H9 (cell line): Measurements from ENCODE around the gene ARSI. TPM values are rescaled to one million over a fixed set of nuclear protein-coding genes. Genes with fewer than 3 reads are reported as not detected.

Experiments used
- DNase-seq: peaks from one replicate; pipeline ENCODE4 v3.0.0-alpha.2; 2017
- H2AFZ ChIP-seq: one replicate; pipeline ENCODE4 v1.6.1; 2013; ENCODE audit warnings: mild to moderate bottlenecking, low read length, control low read depth, moderate library complexity
- H2AK5ac ChIP-seq: 2 replicates; pipeline ENCODE4 v1.6.1; 2013; ENCODE audit warnings: low read length, control low read depth, mixed read lengths; ENCODE audit not compliant: insufficient read length
- H2BK120ac ChIP-seq: one replicate; pipeline ENCODE4 v1.6.1; 2013; ENCODE audit warnings: low read depth, mild to moderate bottlenecking, low read length, control low read depth, inconsistent platforms; ENCODE audit not compliant: poor library complexity, severe bottlenecking
- H2BK12ac ChIP-seq: 2 replicates; pipeline ENCODE4 v1.6.1; 2013; ENCODE audit warnings: low read length, control low read depth, mixed read lengths, low read depth; ENCODE audit not compliant: insufficient read length
- H2BK15ac ChIP-seq: 2 replicates; pipeline ENCODE4 v1.6.1; 2013; ENCODE audit warnings: low read depth, low read length, control low read depth
- H2BK20ac ChIP-seq: one replicate; pipeline ENCODE4 v1.6.1; 2013; ENCODE audit warnings: low read depth, mild to moderate bottlenecking, low read length, control low read depth, inconsistent platforms; ENCODE audit not compliant: poor library complexity, severe bottlenecking
- H2BK5ac ChIP-seq: 2 replicates; pipeline ENCODE4 v1.6.1; 2013; ENCODE audit warnings: low read length, control low read depth, mixed read lengths; ENCODE audit not compliant: insufficient read length
- H3K14ac ChIP-seq: 2 replicates; pipeline ENCODE4 v1.6.1; 2013; ENCODE audit warnings: low read length, control low read depth; ENCODE audit not compliant: insufficient read depth
- H3K18ac ChIP-seq: 2 replicates; pipeline ENCODE4 v1.6.1; 2013; ENCODE audit warnings: low read depth, mild to moderate bottlenecking, mixed read lengths, low read length, control low read depth; ENCODE audit not compliant: insufficient read length
- H3K23ac ChIP-seq: 2 replicates; pipeline ENCODE4 v1.6.1; 2013; ENCODE audit warnings: low read length, control low read depth, mixed read lengths, low read depth; ENCODE audit not compliant: insufficient read length
- H3K23me2 ChIP-seq: 2 replicates; pipeline ENCODE4 v1.6.1; 2013; ENCODE audit warnings: low read depth, mild to moderate bottlenecking, mixed read lengths, low read length, control low read depth; ENCODE audit not compliant: insufficient read length, poor library complexity, severe bottlenecking
- H3K27ac ChIP-seq: 2 replicates; pipeline ENCODE4 v1.5.1; 2013; ENCODE audit warnings: low read length, control low read depth, mixed read lengths, low read depth; ENCODE audit not compliant: insufficient read length
- H3K27me3 ChIP-seq: 2 replicates; pipeline ENCODE4 v1.6.1; 2013; ENCODE audit warnings: low read length, control low read depth, inconsistent platforms; ENCODE audit not compliant: insufficient read depth
- H3K4ac ChIP-seq: 2 replicates; pipeline ENCODE4 v1.6.1; 2013; ENCODE audit warnings: low read depth, mild to moderate bottlenecking, control low read depth, inconsistent platforms, low read length, moderate library complexity
- H3K4me1 ChIP-seq: 2 replicates; pipeline ENCODE4 v1.6.1; 2013; ENCODE audit warnings: low read length, control low read depth, inconsistent platforms; ENCODE audit not compliant: insufficient read depth
- H3K4me2 ChIP-seq: 2 replicates; pipeline ENCODE4 v1.6.1; 2013; ENCODE audit warnings: low read length, control low read depth, mixed read lengths; ENCODE audit not compliant: insufficient read length, insufficient read depth
- H3K56ac ChIP-seq: 2 replicates; pipeline ENCODE4 v1.6.1; 2013; ENCODE audit warnings: low read depth, mild to moderate bottlenecking, mixed read lengths, low read length, control low read depth; ENCODE audit not compliant: insufficient read length
- H3K79me1 ChIP-seq: 2 replicates; pipeline ENCODE4 v1.6.1; 2013; ENCODE audit warnings: low read depth, mild to moderate bottlenecking, moderate library complexity, low read length, control low read depth, inconsistent platforms; ENCODE audit not compliant: insufficient read depth, poor library complexity, severe bottlenecking
- H3K79me2 ChIP-seq: 2 replicates; pipeline ENCODE4 v1.6.1; 2013; ENCODE audit warnings: low read length, control low read depth, inconsistent platforms; ENCODE audit not compliant: insufficient read depth
- H3K9ac ChIP-seq: 2 replicates; pipeline ENCODE4 v1.6.1; 2013; ENCODE audit warnings: low read length, control low read depth, mixed read lengths; ENCODE audit not compliant: insufficient read length; ENCODE audit errors: extremely low read depth
- H3K9me3 ChIP-seq: one replicate; pipeline ENCODE4 v1.6.1; 2013; ENCODE audit warnings: low read depth, low read length, inconsistent platforms; ENCODE audit not compliant: control insufficient read depth
- H3T11ph ChIP-seq: one replicate; pipeline ENCODE4 v1.6.1; 2013; ENCODE audit warnings: mild to moderate bottlenecking, low read length, control low read depth, inconsistent platforms
- H4K20me1 ChIP-seq: one replicate; pipeline ENCODE4 v1.6.1; 2013; ENCODE audit not compliant: control insufficient read depth, insufficient read length, insufficient read depth
- H4K5ac ChIP-seq: 2 replicates; pipeline ENCODE4 v1.6.1; 2013; ENCODE audit warnings: low read depth, mild to moderate bottlenecking, mixed read lengths, low read length, control low read depth; ENCODE audit not compliant: insufficient read length
- H4K8ac ChIP-seq: replicated peaks from 2 replicates; pipeline ENCODE4 v1.6.1; 2013; ENCODE audit warnings: low read length, control low read depth, mixed read lengths, low read depth; ENCODE audit not compliant: insufficient read length
- H4K91ac ChIP-seq: 2 replicates; pipeline ENCODE4 v1.6.1; 2013; ENCODE audit warnings: low read depth, mild to moderate bottlenecking, moderate library complexity, mixed read lengths, low read length, control low read depth; ENCODE audit not compliant: insufficient read length
- H3K27ac Mint-ChIP-seq, 3 experiments: 2 replicates in 2 of 3; 3 replicates in 1 of 3; pipeline ENCODE4 v1.8.0; 2020 to 2021; ENCODE audit warnings: mixed read lengths in 3 of 3, mild to moderate bottlenecking in 1 of 3, moderate library complexity in 1 of 3
- H3K27me3 Mint-ChIP-seq: 2 replicates; pipeline ENCODE4 v1.8.0; 2021; ENCODE audit warnings: low read depth, mild to moderate bottlenecking, moderate library complexity, mixed read lengths
- H3K36me3 Mint-ChIP-seq, 3 experiments: 2 replicates in 2 of 3; 3 replicates in 1 of 3; pipeline ENCODE4 v1.8.0; 2020 to 2021; ENCODE audit warnings: low read depth in 3 of 3, mixed read lengths in 3 of 3; ENCODE audit not compliant: insufficient read depth in 1 of 3
- H3K4me1 Mint-ChIP-seq, 2 experiments: 2 replicates each; pipeline ENCODE4 v1.8.0; 2020; ENCODE audit warnings: mixed read lengths in 2 of 2
- H3K4me3 Mint-ChIP-seq, 2 experiments: 2 replicates in 1 of 2; 3 replicates in 1 of 2; pipeline ENCODE4 v1.8.0; 2020 to 2021; ENCODE audit warnings: mild to moderate bottlenecking in 2 of 2, mixed read lengths in 2 of 2, moderate library complexity in 1 of 2
- H3K9me3 Mint-ChIP-seq, 2 experiments: 2 replicates in 1 of 2; 3 replicates in 1 of 2; pipeline ENCODE4 v1.8.0; 2020; ENCODE audit warnings: mild to moderate bottlenecking in 2 of 2, mixed read lengths in 2 of 2, moderate library complexity in 1 of 2
- WGBS: extraction: QIAGEN DNeasy Blood & Tissue Kit; methylation state at CpG from one replicate; pipeline ENCODE4 v1.1.7; 2013; ENCODE audit warnings: missing lambda C conversion rate, low lambda C conversion rate, mixed read lengths; ENCODE audit not compliant: insufficient read length; ENCODE audit errors: extremely low coverage; 5-methylcytosine and 5-hydroxymethylcytosine counted together
- total RNA-seq: library from RNA; stranded (reverse); gene quantifications from 2 replicates; pipeline ENCODE4 v1.2.1, GENCODE V29; 2021
- TF ChIP-seq, protein P1 (sequence below): fragments of 200-600 bp; sonication (generic); conservative IDR thresholded peaks from 3 replicates; pipeline ENCODE4 v1.8.0; 2021; ENCODE audit warnings: antibody characterized with exemption, mild to moderate bottlenecking

ARSI gene
- total RNA-seq, 1 experiment from 2014 or later, result 1.7 TPM

- peaks cover 10% of the 10 kb centered on the region for H3K27me3 Mint-ChIP-seq
- no peak overlapping the region for H2BK20ac ChIP-seq
- H3K27ac Mint-ChIP-seq, result no peak overlapping the region
- H3K79me1 ChIP-seq, result no peaks in the 10 kb centered on the region
- no peak overlapping the region for H3K9ac ChIP-seq
- H3K9me3 Mint-ChIP-seq, result no peaks in the 10 kb centered on the region; a peak in 1 of 5 replicates
- no peak overlapping the region for H3K4me3 Mint-ChIP-seq
- no peak overlapping the region for H2BK12ac ChIP-seq
- H2AFZ ChIP-seq, result no peak overlapping the region
- H3T11ph ChIP-seq, result no peak overlapping the region
- whole genome bisulfite sequencing, result no CpG with 5 or more reads among the region's 13 CpGs
- DNase-seq, result no peak
- H3K9me3 ChIP-seq, result no peaks in the 10 kb centered on the region
- no peak overlapping the region for H3K4me2 ChIP-seq
- no peak overlapping the region for H2BK120ac ChIP-seq
- H4K5ac ChIP-seq, result no peak overlapping the region
- no peaks in the 10 kb centered on the region for H3K23me2 ChIP-seq
- H3K4me1 Mint-ChIP-seq, result peaks cover 9 to 15% of the 10 kb centered on the region in 2 experiments
- TF ChIP-seq, protein P1, sequence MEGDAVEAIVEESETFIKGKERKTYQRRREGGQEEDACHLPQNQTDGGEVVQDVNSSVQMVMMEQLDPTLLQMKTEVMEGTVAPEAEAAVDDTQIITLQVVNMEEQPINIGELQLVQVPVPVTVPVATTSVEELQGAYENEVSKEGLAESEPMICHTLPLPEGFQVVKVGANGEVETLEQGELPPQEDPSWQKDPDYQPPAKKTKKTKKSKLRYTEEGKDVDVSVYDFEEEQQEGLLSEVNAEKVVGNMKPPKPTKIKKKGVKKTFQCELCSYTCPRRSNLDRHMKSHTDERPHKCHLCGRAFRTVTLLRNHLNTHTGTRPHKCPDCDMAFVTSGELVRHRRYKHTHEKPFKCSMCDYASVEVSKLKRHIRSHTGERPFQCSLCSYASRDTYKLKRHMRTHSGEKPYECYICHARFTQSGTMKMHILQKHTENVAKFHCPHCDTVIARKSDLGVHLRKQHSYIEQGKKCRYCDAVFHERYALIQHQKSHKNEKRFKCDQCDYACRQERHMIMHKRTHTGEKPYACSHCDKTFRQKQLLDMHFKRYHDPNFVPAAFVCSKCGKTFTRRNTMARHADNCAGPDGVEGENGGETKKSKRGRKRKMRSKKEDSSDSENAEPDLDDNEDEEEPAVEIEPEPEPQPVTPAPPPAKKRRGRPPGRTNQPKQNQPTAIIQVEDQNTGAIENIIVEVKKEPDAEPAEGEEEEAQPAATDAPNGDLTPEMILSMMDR, result no peak
- H2AK5ac ChIP-seq, result no peak overlapping the region
- H4K8ac ChIP-seq, result no peak overlapping the region
- H3K27me3 ChIP-seq, result no peaks in the 10 kb centered on the region
- H3K27ac ChIP-seq, result no peak overlapping the region
- no peak overlapping the region for H3K56ac ChIP-seq
- H3K79me2 ChIP-seq, result no peaks in the 10 kb centered on the region
- no peaks in the 10 kb centered on the region for H3K36me3 Mint-ChIP-seq
- H3K4ac ChIP-seq, result no peak overlapping the region
- no peaks in the 10 kb centered on the region; the same call in 1 of the 2 replicates for H3K4me1 ChIP-seq
- no peak overlapping the region for H3K14ac ChIP-seq
- no peak overlapping the region for H3K23ac ChIP-seq
- no peak overlapping the region for H3K18ac ChIP-seq
- no peak overlapping the region for H2BK5ac ChIP-seq
- H4K91ac ChIP-seq, result no peak overlapping the region
- no peaks in the 10 kb centered on the region for H4K20me1 ChIP-seq
- H2BK15ac ChIP-seq, result no peak overlapping the region
Observed at GRCh38 chr5:150291388-150292385, 11.0 kb downstream of the ARSI start.
